SW 1271 (cell line): ENCODE data around the gene AEN.
"Not testable (repeated sequence)": the region's sequence is repeated elsewhere in the genome, so short reads cannot be mapped to it uniquely, and the experiment has no call there.

ENCODE experiments used
- DNase-seq, 2 experiments: peaks; one replicate each; lab custom pipeline; 2025; lab: John Stamatoyannopoulos, UW

AEN gene

GRCh38 chr15:88630798-88631463 is 9.8 kb downstream of the AEN start:
- no peak for DNase-seq

GRCh38 chr15:88631464-88632028 is 10.4 kb downstream of the AEN start:
- DNase-seq = no peak

DNA sequence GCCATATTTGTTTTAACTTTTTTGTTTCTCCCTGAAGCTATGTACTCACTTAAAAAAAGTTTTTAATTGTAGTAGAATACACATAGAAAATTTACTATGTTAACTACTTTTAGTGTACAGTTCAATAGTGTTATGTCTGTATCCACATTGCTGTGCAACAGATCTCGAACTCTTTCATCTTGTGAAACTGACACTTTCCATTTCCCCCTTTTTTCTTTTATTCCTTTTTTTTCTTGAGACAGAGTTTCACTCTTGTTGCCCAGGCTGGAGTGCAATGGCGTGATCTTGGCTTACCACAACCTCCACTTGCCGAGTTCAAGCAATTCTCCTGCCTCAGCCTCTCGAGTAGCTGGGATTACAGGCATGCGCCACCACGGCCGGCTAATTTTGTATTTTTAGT is 11.7 kb downstream of the AEN start:
- not testable (repeated sequence) for DNase-seq

- DNase-seq = no peak
Measured at GRCh38 chr15:88634449-88634848, 13.3 kb downstream of the AEN start.

- DNase-seq = no peak
Measured at GRCh38 chr15:88635318-88635717, 14.2 kb downstream of the AEN start.

DNA sequence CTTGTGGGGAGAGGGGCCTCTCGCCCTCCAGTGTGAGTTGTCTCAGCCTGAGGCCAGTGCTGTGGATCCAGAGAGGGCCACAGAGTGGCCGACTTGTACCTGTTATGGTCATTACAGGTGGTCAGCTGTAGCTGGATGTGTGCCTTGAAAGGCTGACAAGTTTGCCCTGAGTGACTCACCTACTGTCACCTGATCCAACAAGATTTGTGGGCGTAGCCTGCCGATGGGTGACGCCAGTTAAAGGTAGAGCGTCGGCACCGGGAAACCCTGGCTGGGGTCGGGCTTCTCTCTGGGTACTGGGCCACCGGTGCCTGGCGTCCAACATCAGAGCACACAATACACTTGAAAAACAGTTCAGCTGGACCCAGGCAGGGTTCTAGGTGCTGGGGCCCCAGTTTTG is 14.9 kb downstream of the AEN start:
- no peak for DNase-seq

GRCh38 chr15:88636654-88637053 is 15.5 kb downstream of the AEN start:
- DNase-seq = no peak

- DNase-seq = no peak
Measured at GRCh38 chr15:88637436-88637835, 16.3 kb downstream of the AEN start.

- peak in 1 of 2 experiments; percentile 60 for DNase-seq
Measured at GRCh38 chr15:88637841-88638625, 16.9 kb downstream of the AEN start.

GRCh38 chr15:88638626-88639372 is 17.7 kb downstream of the AEN start, which contains the start of gene ISG20:
Gene ISG20 (plus strand): TSS chr15:88639016. CDS start chr15:88639367, 351 bp downstream.
- peak; percentile 96 to 98 for DNase-seq

DNA sequence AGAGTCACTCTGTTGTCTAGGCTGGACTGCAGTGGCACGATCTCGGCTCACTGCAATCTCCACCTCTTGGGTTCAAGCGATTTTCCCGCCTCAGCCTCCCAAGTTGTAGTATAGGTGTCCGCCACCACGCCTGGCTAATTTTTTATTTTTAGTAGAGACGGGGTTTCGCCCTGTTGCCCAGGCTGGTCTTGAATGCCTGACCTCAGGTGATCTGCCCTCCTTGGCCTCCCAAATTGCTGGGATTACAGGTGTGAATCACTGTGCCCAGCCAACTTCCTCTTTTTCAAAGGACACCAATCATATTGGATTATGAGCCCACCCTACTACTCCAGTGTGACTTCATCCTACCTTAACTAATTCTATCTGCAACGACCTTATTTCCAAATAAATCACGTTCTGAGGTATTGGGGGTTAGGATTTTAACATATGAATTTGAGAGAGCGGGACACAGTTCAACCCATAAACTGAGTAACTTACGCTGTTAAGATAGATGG is 20.9 kb downstream of the AEN start:
- no peak for DNase-seq

DNA sequence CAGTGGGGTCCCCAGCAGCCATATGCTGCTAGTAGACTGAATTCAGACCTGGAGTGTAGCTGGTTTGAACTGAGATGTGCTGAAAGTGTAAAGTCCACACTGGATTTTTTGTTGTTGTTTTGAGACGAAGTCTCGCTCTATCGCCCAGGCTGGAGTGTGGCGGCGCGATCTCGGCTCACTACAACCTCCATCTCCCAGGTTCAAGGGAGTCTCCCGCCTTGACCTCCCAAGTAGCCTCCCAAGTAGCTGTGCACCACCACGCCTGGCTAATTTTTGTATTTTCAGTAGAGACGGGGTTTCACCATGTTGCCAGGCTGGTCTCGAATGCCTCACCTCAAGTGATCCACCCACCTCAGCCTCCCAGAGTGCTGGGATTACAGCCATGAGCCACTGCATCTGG is 21.4 kb downstream of the AEN start:
- DNase-seq = not testable (repeated sequence)

GRCh38 chr15:88644741-88645140 is 23.6 kb downstream of the AEN start:
- DNase-seq = no peak

GRCh38 chr15:88645171-88646087 is 24.3 kb downstream of the AEN start:
- DNase-seq = no peak

- DNase-seq = no peak
Measured at GRCh38 chr15:88646088-88646405, 24.9 kb downstream of the AEN start.

- DNase-seq = no peak
Measured at GRCh38 chr15:88646951-88647350, 25.8 kb downstream of the AEN start.

GRCh38 chr15:88647351-88648105 is 26.4 kb downstream of the AEN start:
- no peak for DNase-seq

DNA sequence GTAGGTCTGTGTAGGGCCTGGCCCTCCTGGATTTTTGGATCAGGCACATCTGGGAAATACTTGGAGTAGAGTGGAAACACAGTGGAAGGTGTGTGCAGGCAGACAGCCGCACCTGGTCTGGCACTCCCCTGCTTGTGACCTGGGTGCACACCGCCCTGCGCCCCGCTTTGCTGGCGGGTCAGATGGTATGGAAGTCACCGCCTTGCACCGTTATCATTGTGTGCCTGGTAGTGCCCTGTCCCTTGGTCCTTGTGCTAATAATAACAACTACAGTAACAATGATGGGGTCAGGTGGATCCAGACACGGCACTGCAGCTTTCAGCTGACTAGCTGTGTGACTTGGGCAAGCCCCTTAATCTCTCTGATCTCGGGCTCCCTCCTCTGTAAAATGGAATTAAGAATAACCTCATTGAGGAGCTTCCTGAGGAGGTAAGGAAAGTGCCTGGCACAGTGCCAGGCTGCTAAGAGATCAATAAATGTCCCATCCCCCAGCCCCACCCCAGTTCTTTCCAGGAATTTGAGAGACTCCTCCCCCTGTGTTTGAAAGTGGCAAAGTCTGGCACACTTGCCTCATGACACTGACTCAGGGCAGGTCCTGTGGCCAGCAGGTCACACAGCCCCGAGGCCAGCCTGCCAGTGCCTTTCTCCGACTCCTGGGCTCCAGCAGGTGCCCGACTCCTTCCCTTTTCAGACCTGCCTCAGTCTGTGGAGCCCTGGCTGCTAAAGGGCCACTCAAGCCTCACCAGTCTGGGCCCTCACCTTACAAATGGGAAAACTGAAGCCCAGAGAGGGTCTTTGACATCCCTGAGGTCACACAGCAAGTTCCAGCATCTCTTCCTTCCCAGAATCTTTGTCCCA is 27.4 kb downstream of the AEN start:
- DNase-seq = no peak

GRCh38 chr15:88649286-88649733 is 28.2 kb downstream of the AEN start:
- peak; percentile 69 to 80 for DNase-seq
